ENCODE measurements around the gene TSLP. TPM values are rescaled to one million over a fixed set of nuclear protein-coding genes. Genes with fewer than 3 reads are reported as not detected.

TSLP gene
- total RNA-seq (ENCODE audit: low replicate concordance): 1.4 and 20.8 TPM in 2 replicates

DNA sequence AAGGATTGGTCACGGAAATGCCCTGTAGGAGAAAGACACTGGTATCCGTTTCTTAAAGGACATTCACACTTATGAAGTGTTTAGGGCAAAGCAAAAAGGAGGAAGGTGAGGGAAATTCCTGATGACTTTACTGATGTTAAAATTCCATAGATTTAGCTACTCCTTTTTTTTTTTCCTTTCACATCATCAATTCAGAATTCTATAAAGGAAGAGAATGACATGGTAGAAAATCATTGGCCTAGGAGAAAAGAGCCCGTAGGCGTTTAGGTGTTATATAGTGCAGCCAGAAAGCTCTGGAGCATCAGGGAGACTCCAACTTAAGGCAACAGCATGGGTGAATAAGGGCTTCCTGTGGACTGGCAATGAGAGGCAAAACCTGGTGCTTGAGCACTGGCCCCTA lies at the start of gene TSLP:
Gene TSLP (plus strand): TSS at position 301 of the 400 bp plus-strand sequence. CDS start 178 bp downstream, outside the sequence.
- H3K4me3 ChIP-seq (ENCODE audit: low read depth, low read length): no peak within 1 kb of the TSS
- TF ChIP-seq, protein P1, sequence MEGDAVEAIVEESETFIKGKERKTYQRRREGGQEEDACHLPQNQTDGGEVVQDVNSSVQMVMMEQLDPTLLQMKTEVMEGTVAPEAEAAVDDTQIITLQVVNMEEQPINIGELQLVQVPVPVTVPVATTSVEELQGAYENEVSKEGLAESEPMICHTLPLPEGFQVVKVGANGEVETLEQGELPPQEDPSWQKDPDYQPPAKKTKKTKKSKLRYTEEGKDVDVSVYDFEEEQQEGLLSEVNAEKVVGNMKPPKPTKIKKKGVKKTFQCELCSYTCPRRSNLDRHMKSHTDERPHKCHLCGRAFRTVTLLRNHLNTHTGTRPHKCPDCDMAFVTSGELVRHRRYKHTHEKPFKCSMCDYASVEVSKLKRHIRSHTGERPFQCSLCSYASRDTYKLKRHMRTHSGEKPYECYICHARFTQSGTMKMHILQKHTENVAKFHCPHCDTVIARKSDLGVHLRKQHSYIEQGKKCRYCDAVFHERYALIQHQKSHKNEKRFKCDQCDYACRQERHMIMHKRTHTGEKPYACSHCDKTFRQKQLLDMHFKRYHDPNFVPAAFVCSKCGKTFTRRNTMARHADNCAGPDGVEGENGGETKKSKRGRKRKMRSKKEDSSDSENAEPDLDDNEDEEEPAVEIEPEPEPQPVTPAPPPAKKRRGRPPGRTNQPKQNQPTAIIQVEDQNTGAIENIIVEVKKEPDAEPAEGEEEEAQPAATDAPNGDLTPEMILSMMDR (IDR thresholded peaks at IDR 0.05; ENCODE audit: insufficient read depth, low read length): no peak
- DNase-seq (ENCODE audit: low read depth): no peak

GRCh38 chr5:111022301-111022700 lies 49.2 kb upstream of the TSLP start:
- no peak for DNase-seq (ENCODE audit: low read depth)

GRCh38 chr5:111028865-111029264 lies 42.6 kb upstream of the TSLP start:
- no peak for DNase-seq (ENCODE audit: low read depth)
- TF ChIP-seq, protein P1 (IDR thresholded peaks at IDR 0.05; ENCODE audit: insufficient read depth, low read length): no peak
- H3K4me3 ChIP-seq (ENCODE audit: low read depth, low read length): no peak overlapping the region

More at GRCh38 chr5:111022301-111022700, 49.2 kb upstream of the TSLP start:
- TF ChIP-seq, protein P1 (IDR thresholded peaks at IDR 0.05; ENCODE audit: insufficient read depth, low read length): no peak
- no peak overlapping the region for H3K4me3 ChIP-seq (ENCODE audit: low read depth, low read length)

DNA sequence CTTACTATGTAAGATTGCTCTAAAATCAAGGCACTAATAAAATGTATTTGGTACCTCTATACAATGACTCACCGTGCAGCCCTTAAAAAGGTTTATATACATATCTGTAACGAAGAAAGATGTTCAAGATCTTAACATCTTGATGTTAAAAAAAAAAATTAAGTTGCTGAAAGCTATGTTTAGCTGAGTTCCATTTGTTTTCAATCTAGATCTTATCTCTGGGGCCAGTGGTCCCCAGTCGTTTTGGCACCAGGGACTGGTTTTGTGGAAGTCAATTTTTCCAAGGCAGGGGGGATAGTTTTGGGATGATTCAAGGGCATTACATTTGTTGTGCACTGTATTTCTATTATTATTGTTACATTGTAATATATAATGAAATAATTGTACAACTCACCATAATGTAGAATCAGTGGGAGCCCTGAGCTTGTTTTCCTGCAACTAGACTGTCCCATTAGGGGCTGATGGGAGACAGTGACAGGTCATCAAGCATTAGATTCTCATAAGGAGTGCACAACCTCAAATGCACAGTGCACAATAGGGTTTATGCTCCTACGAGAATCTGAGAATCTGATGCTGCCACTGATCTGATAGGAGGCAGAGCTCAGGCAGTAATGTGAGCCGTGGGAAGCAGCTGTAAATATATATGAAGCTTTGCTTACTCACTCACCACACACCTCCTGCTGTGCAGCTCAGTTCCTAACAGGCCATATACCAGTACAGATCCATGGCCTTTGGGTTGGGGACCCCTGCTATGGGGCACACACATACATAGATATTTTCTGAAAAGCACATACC lies 27.6 kb upstream of the TSLP start:
- DNase-seq (ENCODE audit: low read depth): peak; percentile 53
- TF ChIP-seq, protein P1 (IDR thresholded peaks at IDR 0.05; ENCODE audit: insufficient read depth, low read length): no peak
- H3K4me3 ChIP-seq (ENCODE audit: low read depth, low read length): no peak overlapping the region

GRCh38 chr5:111058064-111058463 lies 13.4 kb upstream of the TSLP start:
- DNase-seq (ENCODE audit: low read depth): no peak
- TF ChIP-seq, protein P1 (IDR thresholded peaks at IDR 0.05; ENCODE audit: insufficient read depth, low read length): no peak
- H3K4me3 ChIP-seq (ENCODE audit: low read depth, low read length): no peak overlapping the region

- TF ChIP-seq, protein P1 (IDR thresholded peaks at IDR 0.05; ENCODE audit: insufficient read depth, low read length): no peak
These were observed 11.3 kb upstream of the TSLP start for GRCh38 chr5:111060169-111060568.

More at GRCh38 chr5:111060169-111060568, 11.3 kb upstream of the TSLP start:
- no peak overlapping the region for H3K4me3 ChIP-seq (ENCODE audit: low read depth, low read length)
- DNase-seq (ENCODE audit: low read depth): no peak
